IPS-15b (cell line): ENCODE results near the gene LRFN2.

Source experiments
- H3K27me3 ChIP-seq: one replicate; pipeline ENCODE4 v1.6.1; 2013; ENCODE audit warnings: low read length; ENCODE audit not compliant: control insufficient read depth, insufficient read depth
- H3K36me3 ChIP-seq: one replicate; pipeline ENCODE4 v1.6.1; 2013; ENCODE audit warnings: low read length; ENCODE audit not compliant: control insufficient read depth, insufficient read depth
- H3K4me1 ChIP-seq: one replicate; pipeline ENCODE4 v1.6.1; 2013; ENCODE audit warnings: mild to moderate bottlenecking, low read length; ENCODE audit not compliant: control insufficient read depth, insufficient read depth
- H3K4me3 ChIP-seq: one replicate; pipeline ENCODE4 v1.5.1; 2013; ENCODE audit warnings: low read depth, low read length
- H3K9ac ChIP-seq: one replicate; pipeline ENCODE4 v1.6.1; 2013; ENCODE audit warnings: low read depth, mild to moderate bottlenecking, low read length
- H3K9me3 ChIP-seq: one replicate; pipeline ENCODE4 v1.6.1; 2013; ENCODE audit warnings: mild to moderate bottlenecking, low read length; ENCODE audit not compliant: control insufficient read depth, insufficient read depth

LRFN2 gene

DNA sequence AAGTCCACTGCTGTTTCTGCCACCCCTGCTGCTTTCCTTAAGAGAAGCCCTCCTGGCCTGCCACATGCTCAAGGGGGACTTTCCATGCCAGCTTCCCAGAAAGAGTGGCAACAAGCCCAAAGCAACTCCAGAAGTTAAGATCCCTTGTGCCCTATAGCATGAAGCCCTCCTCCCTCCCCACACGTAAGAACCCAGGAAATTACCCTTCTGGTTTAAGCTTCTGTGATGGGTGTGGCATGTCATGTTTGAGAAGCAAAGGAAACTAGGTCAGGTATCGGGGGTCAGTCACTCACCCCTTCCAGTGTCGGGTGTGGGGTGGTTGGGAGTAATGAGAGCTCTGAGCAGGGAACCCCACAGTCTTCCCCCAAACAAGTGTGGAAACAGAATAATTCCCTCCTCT, 196.1 kb downstream of the LRFN2 start:
- Histone ChIP-seq H3K9ac (no peak overlapping the region), H3K9me3 (no peaks in the 10 kb centered on the region), H3K27me3 (no peaks in the 10 kb centered on the region), H3K4me1 (no peaks in the 10 kb centered on the region), H3K4me3 (no peak overlapping the region), H3K36me3 (no peaks in the 10 kb centered on the region)

DNA sequence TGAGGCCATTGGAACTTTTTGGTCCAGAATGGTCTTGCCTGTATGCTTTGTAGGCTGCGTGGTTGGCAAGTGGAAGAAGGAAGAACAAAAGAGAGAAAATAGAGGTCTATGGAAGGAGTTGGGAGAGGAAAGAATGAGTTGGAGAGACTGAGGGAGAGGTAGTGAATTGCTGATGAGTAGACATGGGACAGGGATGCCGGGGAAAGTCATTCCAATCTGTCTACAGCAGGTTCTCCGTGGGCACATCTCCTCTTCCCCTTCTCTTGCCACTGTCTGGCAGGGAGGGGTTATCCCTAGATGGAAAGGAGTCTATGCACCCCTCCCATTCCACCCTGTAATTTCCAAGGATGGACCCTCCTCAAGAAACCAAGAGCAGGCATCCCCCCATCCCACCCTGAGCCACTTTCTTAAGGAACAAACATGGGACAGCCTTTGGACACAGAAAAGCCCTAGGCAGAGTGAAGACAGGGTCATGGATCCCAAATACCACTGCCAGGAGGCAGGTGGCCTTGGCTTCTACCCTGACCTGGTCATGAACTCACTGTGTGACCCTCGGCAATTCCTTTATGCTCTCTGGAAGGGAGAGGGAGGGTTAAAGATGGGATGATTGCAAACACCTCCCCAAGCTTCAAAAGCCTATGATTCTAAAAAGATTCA, 196.9 kb downstream of the LRFN2 start:
- Histone ChIP-seq H3K9me3 (no peaks in the 10 kb centered on the region), H3K36me3 (no peaks in the 10 kb centered on the region), H3K27me3 (no peaks in the 10 kb centered on the region), H3K9ac (no peak overlapping the region), H3K4me1 (no peaks in the 10 kb centered on the region), H3K4me3 (no peak overlapping the region)

DNA sequence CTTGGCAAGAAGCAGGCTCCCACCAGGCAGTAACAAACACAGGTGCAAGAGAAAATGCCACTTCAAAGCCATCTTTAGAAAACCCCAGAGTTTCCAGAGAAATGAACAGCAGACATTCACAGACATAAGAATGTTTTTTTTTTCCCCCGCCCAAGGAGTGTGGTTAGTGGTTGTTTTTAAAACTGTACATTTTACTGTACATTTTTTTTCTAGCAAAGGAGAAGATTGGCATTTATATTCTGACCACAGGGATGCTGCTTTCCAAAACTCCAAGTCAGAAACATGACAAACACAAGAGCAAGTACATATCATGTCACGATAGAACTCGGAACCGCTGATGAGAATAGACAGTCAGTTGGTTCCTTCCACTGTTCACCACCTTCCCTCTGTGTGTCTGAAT, 197.9 kb downstream of the LRFN2 start:
- no peak overlapping the region for H3K4me3 ChIP-seq

DNA sequence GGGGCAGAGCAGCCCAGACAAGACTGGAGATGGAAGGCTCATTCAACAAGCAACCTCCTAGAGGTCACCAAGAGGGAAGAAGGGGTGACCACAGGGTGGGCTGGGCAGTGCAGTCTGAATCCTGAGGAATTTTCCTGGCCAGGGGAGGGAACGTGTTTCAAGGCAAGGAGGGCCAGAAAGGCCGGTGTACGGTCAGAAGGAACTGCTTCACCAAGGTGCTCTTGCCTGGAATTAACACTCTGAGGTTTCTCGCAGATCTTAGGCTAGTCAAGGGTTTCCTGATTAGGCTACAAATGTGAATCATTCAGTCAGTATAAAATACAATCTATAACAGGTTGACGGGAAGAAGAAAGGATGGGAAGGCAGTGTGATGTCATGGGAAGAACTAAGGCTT, 199.3 kb downstream of the LRFN2 start:
- no peak overlapping the region for H3K4me3 ChIP-seq
- H3K9me3 ChIP-seq, result no peaks in the 10 kb centered on the region
- no peaks in the 10 kb centered on the region for H3K27me3 ChIP-seq
- no peaks in the 10 kb centered on the region for H3K4me1 ChIP-seq
- no peaks in the 10 kb centered on the region for H3K36me3 ChIP-seq
- H3K9ac ChIP-seq, result no peak overlapping the region

More for the DNA sequence above, 197.9 kb downstream of the LRFN2 start:
- no peak overlapping the region for H3K9ac ChIP-seq
- H3K27me3 ChIP-seq, result no peaks in the 10 kb centered on the region
- H3K4me1 ChIP-seq, result no peaks in the 10 kb centered on the region
- H3K9me3 ChIP-seq, result no peaks in the 10 kb centered on the region
- no peaks in the 10 kb centered on the region for H3K36me3 ChIP-seq

DNA sequence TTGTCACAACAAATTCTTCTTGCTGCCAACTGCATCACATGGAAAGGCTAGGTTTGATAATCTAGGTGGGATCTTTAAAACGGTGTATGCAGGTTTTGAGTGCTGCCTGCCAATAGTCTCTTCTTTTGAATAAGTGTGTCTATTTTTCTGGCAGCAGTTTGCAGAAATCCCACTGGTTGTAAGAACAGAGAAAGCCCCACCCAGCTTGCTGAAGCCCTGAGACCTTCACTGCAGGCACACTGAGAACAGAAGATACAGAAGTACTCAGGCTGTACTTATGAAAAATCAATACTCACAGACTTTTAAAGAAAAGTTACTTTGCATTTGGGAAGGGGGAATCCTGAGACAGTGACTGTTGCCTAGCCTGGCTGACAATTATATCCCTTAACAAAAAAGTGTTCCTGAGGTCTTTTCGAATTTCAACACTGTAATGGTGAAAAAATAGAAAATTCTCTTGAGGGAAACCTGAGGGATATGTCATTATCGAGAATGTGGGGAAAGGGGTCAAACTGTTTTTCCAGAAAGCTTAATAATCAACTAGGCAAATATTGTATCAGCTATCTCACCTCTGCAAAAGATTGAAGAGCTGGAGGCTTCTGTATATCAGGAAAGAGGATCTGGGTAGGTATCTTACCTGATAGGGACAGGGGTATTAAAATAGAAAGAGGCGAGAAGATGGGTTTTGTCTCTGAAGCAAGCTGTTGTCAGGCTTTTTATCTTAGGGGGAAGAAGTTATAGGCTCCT, 199.9 kb downstream of the LRFN2 start:
- peaks cover 1% of the 10 kb centered on the region for H3K27me3 ChIP-seq
- no peaks in the 10 kb centered on the region for H3K36me3 ChIP-seq
- H3K9ac ChIP-seq, result no peak overlapping the region
- H3K4me3 ChIP-seq, result no peak overlapping the region
- no peaks in the 10 kb centered on the region for H3K4me1 ChIP-seq
- H3K9me3 ChIP-seq, result no peaks in the 10 kb centered on the region

DNA sequence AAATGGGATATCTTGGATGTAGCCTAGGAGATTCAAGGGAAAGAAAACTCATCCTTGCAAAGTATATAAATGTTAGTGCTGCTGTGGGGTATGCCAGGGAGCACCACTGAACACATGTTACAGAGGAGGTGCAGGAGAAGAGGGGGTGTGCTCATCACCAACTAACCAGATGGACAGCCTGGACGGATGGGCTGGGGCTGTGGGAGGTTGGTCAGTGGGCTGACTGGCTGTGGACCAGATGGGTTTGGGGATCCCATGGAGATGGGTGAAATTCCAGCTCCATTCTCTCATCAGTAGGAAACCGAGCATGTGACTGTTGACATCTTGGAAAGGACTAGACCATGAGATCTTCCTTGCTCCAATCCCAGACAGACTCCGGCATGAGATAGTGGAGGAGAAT, 201.0 kb downstream of the LRFN2 start:
- H3K9me3 ChIP-seq, result no peaks in the 10 kb centered on the region
- peaks cover 2% of the 10 kb centered on the region for H3K27me3 ChIP-seq
- H3K9ac ChIP-seq, result no peak overlapping the region
- H3K36me3 ChIP-seq, result no peaks in the 10 kb centered on the region
- no peak overlapping the region for H3K4me3 ChIP-seq
- no peaks in the 10 kb centered on the region for H3K4me1 ChIP-seq

DNA sequence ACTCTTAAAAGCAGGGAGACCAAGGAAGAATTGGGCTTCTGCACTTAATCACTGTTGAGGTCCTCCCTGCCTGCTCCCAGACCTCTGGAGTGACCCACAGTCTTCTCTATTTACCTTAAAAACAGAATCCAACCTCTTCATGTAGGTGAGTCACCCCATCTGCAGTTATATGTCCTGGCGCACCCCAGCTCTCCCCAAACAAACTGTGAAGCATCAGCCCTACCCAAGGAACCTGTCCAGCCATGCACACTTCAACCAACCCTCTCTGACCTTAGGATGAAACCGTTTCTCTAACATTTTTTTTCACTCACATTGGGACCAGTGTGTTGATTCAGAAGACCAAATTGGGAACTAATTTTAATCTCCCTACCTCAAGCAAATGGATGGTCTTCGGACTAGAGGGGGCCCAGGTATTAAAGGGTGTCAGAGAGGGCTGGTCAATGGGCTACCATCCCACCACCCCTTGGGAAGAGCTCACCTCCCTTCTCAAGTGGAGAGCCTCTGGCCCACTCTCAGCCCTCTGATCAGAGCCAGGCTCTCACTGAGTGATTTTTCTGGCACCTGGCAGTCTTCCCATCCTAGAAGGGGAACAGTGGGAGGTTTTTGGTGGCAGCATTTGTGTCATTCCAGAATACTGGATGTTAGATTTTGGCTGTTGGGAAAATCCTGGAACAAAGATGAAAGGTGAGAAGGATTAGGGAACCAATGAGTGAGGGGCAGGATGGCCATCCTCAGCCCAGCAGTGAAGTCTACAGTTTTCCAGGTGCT, 203.6 kb downstream of the LRFN2 start:
- Histone ChIP-seq H3K4me3 (no peak overlapping the region), H3K36me3 (no peaks in the 10 kb centered on the region), H3K9me3 (no peaks in the 10 kb centered on the region), H3K9ac (no peak overlapping the region), H3K4me1 (no peaks in the 10 kb centered on the region), H3K27me3 (peaks cover 2% of the 10 kb centered on the region)

DNA sequence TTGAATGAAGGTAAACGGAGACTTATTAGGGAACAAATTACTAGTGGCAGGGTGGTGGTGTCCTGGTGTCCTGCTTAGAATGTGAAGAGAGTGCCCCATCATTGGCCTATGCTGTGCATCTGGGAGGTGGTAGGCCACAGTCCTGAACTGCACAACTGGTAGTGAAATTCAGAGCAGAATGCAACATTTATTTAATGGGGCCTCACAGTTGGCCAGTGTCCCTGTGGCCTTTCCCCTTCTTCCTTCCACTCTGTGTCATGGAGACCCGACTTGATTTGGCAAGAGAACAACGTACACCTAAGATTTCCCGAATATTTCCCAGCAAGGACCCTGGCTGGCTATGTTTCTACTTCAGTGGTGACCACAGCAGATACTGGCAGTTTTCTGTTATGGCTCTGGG, 206.9 kb downstream of the LRFN2 start:
- no peaks in the 10 kb centered on the region for H3K4me1 ChIP-seq
- no peak overlapping the region for H3K9ac ChIP-seq
- H3K4me3 ChIP-seq, result no peak overlapping the region
- H3K9me3 ChIP-seq, result no peaks in the 10 kb centered on the region
- peaks cover 2% of the 10 kb centered on the region for H3K27me3 ChIP-seq
- no peaks in the 10 kb centered on the region for H3K36me3 ChIP-seq

DNA sequence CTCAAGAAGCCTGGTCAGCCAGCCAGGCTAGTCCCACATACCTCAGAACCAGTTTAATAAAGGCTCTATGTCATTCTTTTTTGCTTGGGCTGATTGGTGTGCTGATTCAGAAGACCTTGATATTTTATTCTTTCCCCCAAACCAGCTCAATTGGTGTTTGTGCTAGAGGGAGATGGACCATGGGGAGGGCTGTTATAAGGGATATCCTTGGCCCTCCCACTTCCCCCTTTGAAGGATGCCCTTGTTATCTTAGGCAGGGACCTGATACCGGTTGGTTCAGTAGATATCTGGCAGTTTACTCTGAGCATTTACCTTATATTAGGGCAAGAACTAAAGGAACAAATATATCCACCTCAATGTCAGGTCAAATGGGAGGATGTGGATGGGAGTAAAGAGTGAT, 207.4 kb downstream of the LRFN2 start:
- Histone ChIP-seq H3K9me3 (no peaks in the 10 kb centered on the region), H3K4me1 (no peaks in the 10 kb centered on the region), H3K4me3 (no peak overlapping the region), H3K9ac (no peak overlapping the region), H3K27me3 (peaks cover 2% of the 10 kb centered on the region), H3K36me3 (no peaks in the 10 kb centered on the region)

DNA sequence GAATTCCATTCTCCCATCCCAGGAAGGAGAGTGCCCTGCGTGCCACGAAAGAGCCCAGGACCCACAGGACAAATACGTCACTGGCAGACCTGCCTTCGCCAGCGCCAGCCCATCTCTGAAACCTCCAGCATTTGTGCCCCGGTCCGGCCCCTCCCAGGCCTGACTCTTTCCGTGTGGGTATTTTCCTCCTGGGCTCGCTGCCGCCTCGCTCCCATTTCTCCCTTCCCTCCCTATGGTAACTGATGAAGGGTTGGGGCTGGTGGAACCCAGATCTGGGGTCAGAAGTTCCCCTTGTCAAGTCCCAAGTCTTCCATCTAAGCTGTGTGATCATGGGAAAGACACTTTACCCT, 208.5 kb downstream of the LRFN2 start:
- Histone ChIP-seq H3K4me3 (no peak overlapping the region), H3K36me3 (no peaks in the 10 kb centered on the region), H3K27me3 (peaks cover 2% of the 10 kb centered on the region), H3K9me3 (no peaks in the 10 kb centered on the region), H3K9ac (no peak overlapping the region), H3K4me1 (no peaks in the 10 kb centered on the region)

DNA sequence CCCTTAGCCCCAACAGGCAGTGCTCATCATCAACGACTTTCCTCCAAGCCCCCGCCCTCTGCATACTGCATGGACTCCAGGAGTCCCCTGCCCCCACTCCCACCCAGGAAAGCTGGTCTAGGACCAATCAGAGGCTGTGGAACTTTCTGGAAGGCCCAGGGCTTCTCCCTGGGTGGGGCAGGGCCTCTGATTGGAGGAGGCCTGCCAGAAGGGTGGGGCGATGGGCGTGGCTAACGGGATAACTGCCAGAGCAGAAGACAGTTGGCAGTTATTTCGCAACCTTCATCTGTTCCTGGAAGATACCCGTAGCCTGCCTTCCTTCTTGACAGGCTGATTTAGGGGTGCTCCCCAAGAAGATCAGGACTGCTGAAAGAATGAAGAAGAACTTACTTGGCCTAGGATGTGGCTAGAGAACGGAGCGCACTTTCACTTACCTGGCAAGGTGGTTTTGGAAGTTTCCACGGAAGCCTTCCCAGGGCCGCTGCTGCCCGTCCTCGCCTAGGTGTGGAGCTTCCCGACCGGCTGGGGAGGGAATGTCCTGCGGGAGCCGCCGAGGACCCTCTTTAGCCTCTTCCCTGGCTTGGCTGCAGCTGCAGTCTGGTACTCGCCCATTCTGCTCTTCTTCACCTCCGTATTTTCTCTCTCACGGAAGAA, 209.0 kb downstream of the LRFN2 start:
- Histone ChIP-seq H3K27me3 (peaks cover 2% of the 10 kb centered on the region), H3K36me3 (no peaks in the 10 kb centered on the region), H3K9ac (no peak overlapping the region), H3K4me1 (no peaks in the 10 kb centered on the region), H3K9me3 (no peaks in the 10 kb centered on the region), H3K4me3 (no peak overlapping the region)
